ENCODE results near the gene MXI1. TPM values are rescaled to one million over a fixed set of nuclear protein-coding genes. Genes with fewer than 3 reads are reported as not detected.
A peak's percentile ranks its signal among the peaks of the same experiment; 100 is the strongest.

Gene MXI1
- total and polyA plus RNA-seq, 7 donors: 52.2 to 148 (median 92.0) TPM

GRCh38 chr10:110224992-110225391, 17.6 kb downstream of the MXI1 start:
- Histone ChIP-seq H3K27ac (peak overlapping the region; percentile 92 to 98 (median 96)), H3K9me3 (no peaks in the 10 kb centered on the region), H3K27me3 (no peaks in the 10 kb centered on the region), H3K4me3 (peak overlapping the region in 3 of 4 donors; percentile 76 to 87 (median 86)), H3K36me3 (peaks cover 0 to 20% (median 0%) of the 10 kb centered on the region in 4 donors), H3K4me1 (peaks cover 0 to 61% (median 48%) of the 10 kb centered on the region in 4 donors)
- no peak for DNase-seq
- TF ChIP-seq CTCF (IDR thresholded peaks at IDR 0.05): no peak
- no peak for TF ChIP-seq POLR2AphosphoS5 (IDR thresholded peaks at IDR 0.05)
- intact Hi-C loops (cut with DNase I): loop anchor here (5.0 to 10.0 kb wide), 5 partner anchors 52 to 343 kb away; partner anchors contain the start of genes DUSP5, SMC3 and XPNPEP1
- WGBS, 2 donors: 29 to 73% methylated on average over 9 of the region's 9 CpGs

GRCh38 chr10:110225441-110225755, 18.0 kb downstream of the MXI1 start:
- WGBS, 2 donors: 3 to 8% methylated on average over 8 of the region's 8 CpGs
- H3K4me1 ChIP-seq: peaks cover 0 to 61% (median 46%) of the 10 kb centered on the region in 4 donors
- intact Hi-C loops (cut with DNase I): loop anchor here (5.0 to 10.0 kb wide), 4 partner anchors 52 to 343 kb away; partner anchors contain the start of genes DUSP5 and SMC3

GRCh38 chr10:110225756-110226542, 18.5 kb downstream of the MXI1 start:
- no peaks in the 10 kb centered on the region for H3K27me3 ChIP-seq
- peak; percentile 97 for DNase-seq
- no peaks in the 10 kb centered on the region for H3K9me3 ChIP-seq
- peak overlapping the region; percentile 76 to 87 (median 83) for H3K4me3 ChIP-seq
- H3K36me3 ChIP-seq: peaks cover 0 to 26% (median 0%) of the 10 kb centered on the region in 4 donors
- intact Hi-C loops (cut with DNase I): loop anchor here (1.0 to 10.0 kb wide), 6 partner anchors 17 to 344 kb away; partner anchors contain the start of genes DUSP5 and SMC3
- H3K4me1 ChIP-seq: peaks cover 0 to 57% (median 43%) of the 10 kb centered on the region in 4 donors
- H3K27ac ChIP-seq: peak overlapping the region; percentile 92 to 98 (median 96)
- peak in 1 of 4 donors; percentile 29 for TF ChIP-seq EP300 (IDR thresholded peaks at IDR 0.05)
- TF ChIP-seq POLR2AphosphoS5 (IDR thresholded peaks at IDR 0.05): peak; percentile 70 to 80 (median 75)
- TF ChIP-seq POLR2A (IDR thresholded peaks at IDR 0.05): no peak
- peak; percentile 57 to 65 (median 62) for TF ChIP-seq CTCF (IDR thresholded peaks at IDR 0.05)
- WGBS, 2 donors: 0 to 1% methylated on average over 103 of the region's 103 CpGs

More at GRCh38 chr10:110225441-110225755, 18.0 kb downstream of the MXI1 start:
- Histone ChIP-seq H3K4me3 (peak overlapping the region; percentile 76 to 87 (median 83)), H3K9me3 (no peaks in the 10 kb centered on the region), H3K27me3 (no peaks in the 10 kb centered on the region), H3K27ac (peak overlapping the region; percentile 92 to 98 (median 96)), H3K36me3 (peaks cover 0 to 24% (median 0%) of the 10 kb centered on the region in 4 donors)
- TF ChIP-seq POLR2AphosphoS5 (IDR thresholded peaks at IDR 0.05) (peak in 1 of 4 donors; percentile 38), EP300 (IDR thresholded peaks at IDR 0.05) (no peak)
- no peak for DNase-seq

- WGBS, 2 donors: 1 to 2% methylated on average over 33 to 36 of the region's 36 CpGs
- DNase-seq: peak; percentile 97
- Histone ChIP-seq H3K27ac (peak overlapping the region; percentile 92 to 98 (median 96)), H3K27me3 (no peaks in the 10 kb centered on the region), H3K36me3 (peaks cover 0 to 26% (median 0%) of the 10 kb centered on the region in 4 donors), H3K4me1 (peaks cover 0 to 51% (median 43%) of the 10 kb centered on the region in 4 donors), H3K9me3 (no peaks in the 10 kb centered on the region), H3K4me3 (peak overlapping the region; percentile 76 to 87 (median 83))
- TF ChIP-seq POLR2AphosphoS5 (IDR thresholded peaks at IDR 0.05) (no peak), POLR2A (IDR thresholded peaks at IDR 0.05) (no peak), CTCF (IDR thresholded peaks at IDR 0.05) (no peak), EP300 (IDR thresholded peaks at IDR 0.05) (no peak)
- intact Hi-C loops (cut with DNase I): loop anchor here (1.0 to 10.0 kb wide), 6 partner anchors 17 to 344 kb away; partner anchors contain the start of genes DUSP5 and SMC3
Measured at GRCh38 chr10:110226543-110226925, 19.1 kb downstream of the MXI1 start.

All from sigmoid colon (tissue), 7 donors.